Caco-2 (cell line): ENCODE results near the gene MAP3K1. TPM values are rescaled to one million over a fixed set of nuclear protein-coding genes. Genes with fewer than 3 reads are reported as not detected.

Experiments
- BruUV-seq: library from RNA; stranded (reverse); fragments of 400-500 nt; replicated peaks from 2 replicates; lab custom pipeline; 2021; lab: Mats Ljungman, UMichigan
- CTCF ChIA-PET: fragments of 300-600 bp; sonication (Branson Sonifier 250); formaldehyde crosslinking; loops from one replicate; lab custom pipeline; 2022; ENCODE audit warnings: antibody characterized with exemption; lab: Charles Lee
- POLR2A ChIA-PET: fragments of 300-600 bp; sonication (Branson Sonifier 250); formaldehyde crosslinking; loops from one replicate; lab custom pipeline; 2022; ENCODE audit warnings: antibody characterized with exemption; lab: Charles Lee
- DNase-seq, 2 experiments: peaks; one replicate each; pipeline versions ENCODE4 v3.0.0 to v3.0.0-alpha.2; 2020 to 2022
- H3K27me3 ChIP-seq: replicated peaks from 2 replicates; pipeline ENCODE4 v1.6.0; 2011; ENCODE audit warnings: low read length; ENCODE audit not compliant: control insufficient read depth, insufficient read depth
- H3K36me3 ChIP-seq: 2 replicates; pipeline ENCODE4 v1.5.1; 2011; ENCODE audit warnings: low read length; ENCODE audit not compliant: control insufficient read depth, insufficient read depth
- H3K4me1 ChIP-seq: fragments of 250-450 bp; sonication (Bioruptor Pico); 2 replicates; pipeline ENCODE4 v1.5.1; 2020; ENCODE audit warnings: mild to moderate bottlenecking
- H3K4me3 ChIP-seq: 2 replicates; pipeline ENCODE4 v1.5.1; 2011; ENCODE audit warnings: low read depth, mild to moderate bottlenecking, control low read depth, low read length
- H3K9me3 ChIP-seq: fragments of 250-450 bp; sonication (Bioruptor Pico); 2 replicates; pipeline ENCODE4 v1.5.1; 2020; ENCODE audit warnings: mild to moderate bottlenecking, moderate library complexity
- H3K27ac Mint-ChIP-seq: one replicate; pipeline ENCODE4 v1.8.0; 2022; ENCODE audit warnings: mixed read lengths; ENCODE audit not compliant: unreplicated experiment
- H3K27me3 Mint-ChIP-seq: one replicate; pipeline ENCODE4 v1.8.0; 2022; ENCODE audit warnings: mixed read lengths; ENCODE audit not compliant: insufficient read depth, unreplicated experiment
- H3K36me3 Mint-ChIP-seq: one replicate; pipeline ENCODE4 v1.8.0; 2022; ENCODE audit warnings: mild to moderate bottlenecking, mixed read lengths; ENCODE audit not compliant: insufficient read depth, unreplicated experiment
- H3K4me1 Mint-ChIP-seq: one replicate; pipeline ENCODE4 v1.8.0; 2022; ENCODE audit warnings: low read depth, mixed read lengths; ENCODE audit not compliant: unreplicated experiment
- H3K4me3 Mint-ChIP-seq: one replicate; pipeline ENCODE4 v1.8.0; 2022; ENCODE audit warnings: mild to moderate bottlenecking, moderate library complexity, mixed read lengths; ENCODE audit not compliant: unreplicated experiment
- H3K9me3 Mint-ChIP-seq: one replicate; pipeline ENCODE4 v1.8.0; 2022; ENCODE audit warnings: mixed read lengths; ENCODE audit not compliant: unreplicated experiment
- intact Hi-C: fragments of 100-400 bp; cut with micrococcal nuclease; formaldehyde crosslinking; loops from one replicate; pipeline ENCODE4 v1.10.0; 2022; ENCODE audit not compliant: unreplicated experiment
- total RNA-seq: library from RNA; stranded (reverse); gene quantifications from 2 replicates; pipeline ENCODE4 v1.2.3, GENCODE V29; 2022
- TF ChIP-seq, protein P1 (sequence below), 2 experiments: fragments of 200-600 bp in 1 of 2; IDR thresholded peaks; 1 replicate in 1 of 2; 2 replicates in 1 of 2; pipeline versions ENCODE4 v1.5.1 to v1.8.0; 2011 to 2022; ENCODE audit warnings: antibody characterized with exemption in 1 of 2, control low read depth in 1 of 2, inconsistent platforms in 1 of 2, low read depth in 1 of 2, low read length in 1 of 2, mild to moderate bottlenecking in 1 of 2, moderate library complexity in 1 of 2; ENCODE audit not compliant: insufficient read depth in 1 of 2, severe bottlenecking in 1 of 2, unreplicated experiment in 1 of 2

MAP3K1 gene
- total RNA-seq, 1 experiment from 2014 or later = 47.0 TPM

DNA sequence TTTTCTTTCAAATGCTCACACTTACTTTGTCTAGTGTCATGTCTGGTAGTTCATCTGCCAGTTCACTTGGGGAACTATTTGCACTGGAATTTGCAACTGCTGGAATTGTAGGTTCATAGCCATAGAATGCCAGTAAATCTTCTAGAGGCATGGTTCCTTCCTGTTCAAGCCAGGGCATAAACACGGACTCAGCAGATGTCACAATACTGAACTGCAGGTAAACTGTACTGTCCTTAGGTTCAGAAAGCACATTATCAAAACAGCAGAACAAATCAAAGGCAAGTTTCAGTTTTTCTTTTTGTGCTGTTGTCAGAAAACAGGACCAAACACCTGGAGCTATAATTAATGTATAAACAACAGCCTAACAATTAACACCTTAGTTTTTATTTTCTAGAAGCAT is 123.5 kb downstream of the MAP3K1 start:
- no peaks in the 10 kb centered on the region for H3K27me3 Mint-ChIP-seq
- H3K4me1 Mint-ChIP-seq = no peaks in the 10 kb centered on the region
- no peaks in the 10 kb centered on the region for H3K9me3 Mint-ChIP-seq
- no peak overlapping the region for H3K4me3 ChIP-seq
- H3K27me3 ChIP-seq = no peaks in the 10 kb centered on the region
- peaks cover 69% of the 10 kb centered on the region for H3K36me3 Mint-ChIP-seq
- peaks cover 3% of the 10 kb centered on the region; the same call in 1 of the 2 replicates for H3K36me3 ChIP-seq
- H3K27ac Mint-ChIP-seq = no peak overlapping the region
- H3K9me3 ChIP-seq = no peaks in the 10 kb centered on the region
- POLR2A ChIA-PET = no interaction called here
- DNase-seq = no peak
- intact Hi-C loops = no loop called here
- CTCF ChIA-PET = no interaction called here
- H3K4me3 Mint-ChIP-seq = no peak overlapping the region
- no TSS peak for BruUV-seq
- H3K4me1 ChIP-seq = no peaks in the 10 kb centered on the region
- TF ChIP-seq, protein P1, sequence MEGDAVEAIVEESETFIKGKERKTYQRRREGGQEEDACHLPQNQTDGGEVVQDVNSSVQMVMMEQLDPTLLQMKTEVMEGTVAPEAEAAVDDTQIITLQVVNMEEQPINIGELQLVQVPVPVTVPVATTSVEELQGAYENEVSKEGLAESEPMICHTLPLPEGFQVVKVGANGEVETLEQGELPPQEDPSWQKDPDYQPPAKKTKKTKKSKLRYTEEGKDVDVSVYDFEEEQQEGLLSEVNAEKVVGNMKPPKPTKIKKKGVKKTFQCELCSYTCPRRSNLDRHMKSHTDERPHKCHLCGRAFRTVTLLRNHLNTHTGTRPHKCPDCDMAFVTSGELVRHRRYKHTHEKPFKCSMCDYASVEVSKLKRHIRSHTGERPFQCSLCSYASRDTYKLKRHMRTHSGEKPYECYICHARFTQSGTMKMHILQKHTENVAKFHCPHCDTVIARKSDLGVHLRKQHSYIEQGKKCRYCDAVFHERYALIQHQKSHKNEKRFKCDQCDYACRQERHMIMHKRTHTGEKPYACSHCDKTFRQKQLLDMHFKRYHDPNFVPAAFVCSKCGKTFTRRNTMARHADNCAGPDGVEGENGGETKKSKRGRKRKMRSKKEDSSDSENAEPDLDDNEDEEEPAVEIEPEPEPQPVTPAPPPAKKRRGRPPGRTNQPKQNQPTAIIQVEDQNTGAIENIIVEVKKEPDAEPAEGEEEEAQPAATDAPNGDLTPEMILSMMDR (IDR thresholded peaks at IDR 0.05; ENCODE audit: insufficient read depth in 1 of 2, low read depth in 1 of 2, low read length in 1 of 2, severe bottlenecking in 1 of 2, unreplicated experiment in 1 of 2) = no peak

DNA sequence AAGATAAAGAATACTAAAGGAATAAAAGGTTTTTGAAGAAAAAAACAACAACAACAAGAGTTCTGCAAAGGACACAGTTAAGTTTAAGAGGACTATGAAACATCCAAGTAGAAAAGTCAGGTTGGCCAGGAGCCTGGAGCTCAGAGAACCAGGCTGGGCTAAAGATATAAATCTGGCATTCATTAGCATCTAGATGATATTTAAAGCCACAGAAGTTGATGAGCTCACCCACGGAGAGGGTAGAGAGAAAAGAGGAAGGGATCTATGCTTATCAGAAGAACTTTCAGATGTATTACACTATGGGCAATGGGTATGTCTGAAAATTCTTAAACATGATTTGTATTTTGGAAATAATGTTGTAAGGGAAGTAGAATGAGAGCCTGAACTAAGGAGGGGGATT is 126.6 kb downstream of the MAP3K1 start:
- intact Hi-C loops = no loop called here
- no peak overlapping the region for H3K4me3 Mint-ChIP-seq
- no peaks in the 10 kb centered on the region for H3K27me3 Mint-ChIP-seq
- DNase-seq = no peak
- no peaks in the 10 kb centered on the region for H3K4me1 Mint-ChIP-seq
- no peak overlapping the region for H3K27ac Mint-ChIP-seq
- POLR2A ChIA-PET = no interaction called here
- H3K4me3 ChIP-seq = no peak overlapping the region
- no peaks in the 10 kb centered on the region for H3K9me3 ChIP-seq
- H3K27me3 ChIP-seq = no peaks in the 10 kb centered on the region
- TF ChIP-seq, protein P1 (IDR thresholded peaks at IDR 0.05; ENCODE audit: insufficient read depth in 1 of 2, low read depth in 1 of 2, low read length in 1 of 2, severe bottlenecking in 1 of 2, unreplicated experiment in 1 of 2) = no peak
- CTCF ChIA-PET = no interaction called here
- H3K36me3 ChIP-seq = peaks cover 4% of the 10 kb centered on the region; the same call in 1 of the 2 replicates
- no TSS peak for BruUV-seq
- no peaks in the 10 kb centered on the region for H3K9me3 Mint-ChIP-seq
- no peaks in the 10 kb centered on the region for H3K4me1 ChIP-seq
- peaks cover 56% of the 10 kb centered on the region for H3K36me3 Mint-ChIP-seq

Other genes starting within 250 kb of the MAP3K1 start
- gene SETD9, start 94.0 kb downstream of the MAP3K1 start, total RNA-seq = 10.5 and 13.1 TPM in 2 replicates
- 52.7 and 54.0 TPM in 2 replicates for gene MIER3, start 136.6 kb downstream of the MAP3K1 start, total RNA-seq